Muscle layer of colon (tissue), 2 donors: ENCODE results near the gene SUFU.
"Not testable (repeated sequence)": the region's sequence is repeated elsewhere in the genome, so short reads cannot be mapped to it uniquely, and the experiment has no call there.

Source experiments
- H3K27ac ChIP-seq: one replicate; pipeline ENCODE4 v1.7.0; 2013; ENCODE audit warnings: low read depth, mild to moderate bottlenecking, low read length, moderate library complexity
- H3K27me3 ChIP-seq, 2 donors: one replicate each; pipeline ENCODE4 v1.7.0; 2013; ENCODE audit warnings: low read length in 2 of 2, mild to moderate bottlenecking in 2 of 2; ENCODE audit not compliant: insufficient read depth in 2 of 2, control insufficient read depth in 1 of 2
- H3K36me3 ChIP-seq: one replicate; pipeline ENCODE4 v1.7.0; 2013; ENCODE audit warnings: mild to moderate bottlenecking, low read length; ENCODE audit not compliant: insufficient read depth
- H3K4me1 ChIP-seq: one replicate; pipeline ENCODE4 v1.7.0; 2013; ENCODE audit warnings: mild to moderate bottlenecking, low read length; ENCODE audit not compliant: insufficient read depth
- H3K4me3 ChIP-seq, 2 donors: one replicate each; pipeline ENCODE4 v1.7.0; 2013; ENCODE audit warnings: low read length in 2 of 2, low read depth in 1 of 2, mild to moderate bottlenecking in 1 of 2, moderate library complexity in 1 of 2
- H3K9ac ChIP-seq: one replicate; pipeline ENCODE4 v1.7.0; 2013; ENCODE audit warnings: low read length
- H3K9me3 ChIP-seq: one replicate; pipeline ENCODE4 v1.7.0; 2013; ENCODE audit warnings: mild to moderate bottlenecking, low read length
- donor health status: abdominal sarcoma.
- donor health status: Adenocarcinoma of cecum.

Gene SUFU

GRCh38 chr10:102654566-102654965, 150.8 kb downstream of the SUFU start:
- Histone ChIP-seq H3K4me3 (no peak overlapping the region), H3K27ac (no peak overlapping the region), H3K27me3 (no peaks in the 10 kb centered on the region), H3K9me3 (no peaks in the 10 kb centered on the region), H3K4me1 (peaks cover 28% of the 10 kb centered on the region), H3K36me3 (peaks cover 64% of the 10 kb centered on the region), H3K9ac (no peak overlapping the region)

- Histone ChIP-seq H3K36me3 (peaks cover 64% of the 10 kb centered on the region), H3K9me3 (no peaks in the 10 kb centered on the region), H3K27me3 (no peaks in the 10 kb centered on the region), H3K9ac (no peak overlapping the region), H3K4me1 (peaks cover 24% of the 10 kb centered on the region), H3K4me3 (no peak overlapping the region), H3K27ac (no peak overlapping the region)
These were observed 151.2 kb downstream of the SUFU start for GRCh38 chr10:102654969-102655368.

- Histone ChIP-seq H3K36me3 (peaks cover 63% of the 10 kb centered on the region), H3K9ac (no peak overlapping the region), H3K4me3 (no peak overlapping the region), H3K27me3 (no peaks in the 10 kb centered on the region), H3K4me1 (peaks cover 21% of the 10 kb centered on the region), H3K9me3 (no peaks in the 10 kb centered on the region), H3K27ac (no peak overlapping the region)
These were observed 152.3 kb downstream of the SUFU start for GRCh38 chr10:102656026-102656425.

- Histone ChIP-seq H3K27ac (no peak overlapping the region), H3K9me3 (no peaks in the 10 kb centered on the region), H3K9ac (no peak overlapping the region), H3K36me3 (peaks cover 55% of the 10 kb centered on the region), H3K27me3 (no peaks in the 10 kb centered on the region), H3K4me1 (peaks cover 19% of the 10 kb centered on the region), H3K4me3 (no peak overlapping the region)
These were observed 153.1 kb downstream of the SUFU start for GRCh38 chr10:102656791-102657371.

GRCh38 chr10:102657451-102657850, 153.7 kb downstream of the SUFU start:
- Histone ChIP-seq H3K4me3 (no peak overlapping the region), H3K9ac (no peak overlapping the region), H3K9me3 (no peaks in the 10 kb centered on the region), H3K27me3 (no peaks in the 10 kb centered on the region), H3K4me1 (peaks cover 13% of the 10 kb centered on the region), H3K27ac (no peak overlapping the region), H3K36me3 (peaks cover 53% of the 10 kb centered on the region)

- Histone ChIP-seq H3K9me3 (no peaks in the 10 kb centered on the region), H3K27me3 (no peaks in the 10 kb centered on the region), H3K9ac (no peak overlapping the region), H3K4me3 (no peak overlapping the region), H3K27ac (no peak overlapping the region), H3K36me3 (peaks cover 49% of the 10 kb centered on the region), H3K4me1 (peaks cover 13% of the 10 kb centered on the region)
These were observed 154.4 kb downstream of the SUFU start for GRCh38 chr10:102657984-102658724.

- H3K27ac ChIP-seq = no peak overlapping the region
These were observed 155.0 kb downstream of the SUFU start for GRCh38 chr10:102658802-102659201.

GRCh38 chr10:102660888-102661657, 157.3 kb downstream of the SUFU start:
- Histone ChIP-seq H3K9ac (no peak overlapping the region), H3K4me3 (no peak overlapping the region)

More at GRCh38 chr10:102658802-102659201, 155.0 kb downstream of the SUFU start:
- Histone ChIP-seq H3K27me3 (no peaks in the 10 kb centered on the region), H3K4me3 (no peak overlapping the region), H3K4me1 (peaks cover 13% of the 10 kb centered on the region), H3K9ac (no peak overlapping the region), H3K9me3 (no peaks in the 10 kb centered on the region), H3K36me3 (peaks cover 42% of the 10 kb centered on the region)

GRCh38 chr10:102661658-102662028, 157.9 kb downstream of the SUFU start:
- H3K4me3 ChIP-seq = no peak overlapping the region
- H3K36me3 ChIP-seq = peaks cover 16% of the 10 kb centered on the region
- no peaks in the 10 kb centered on the region for H3K9me3 ChIP-seq
- H3K27ac ChIP-seq = no peak overlapping the region
- H3K4me1 ChIP-seq = peaks cover 13% of the 10 kb centered on the region
- H3K9ac ChIP-seq = no peak overlapping the region
- no peaks in the 10 kb centered on the region for H3K27me3 ChIP-seq

More at GRCh38 chr10:102660888-102661657, 157.3 kb downstream of the SUFU start:
- Histone ChIP-seq H3K27me3 (no peaks in the 10 kb centered on the region), H3K36me3 (peaks cover 22% of the 10 kb centered on the region), H3K4me1 (peaks cover 13% of the 10 kb centered on the region), H3K27ac (no peak overlapping the region), H3K9me3 (no peaks in the 10 kb centered on the region)

- Histone ChIP-seq H3K4me1 (peaks cover 7% of the 10 kb centered on the region), H3K9me3 (no peaks in the 10 kb centered on the region), H3K36me3 (no peaks in the 10 kb centered on the region), H3K27ac (no peak overlapping the region), H3K9ac (no peak overlapping the region), H3K27me3 (no peaks in the 10 kb centered on the region), H3K4me3 (no peak overlapping the region)
These were observed 162.2 kb downstream of the SUFU start for GRCh38 chr10:102665904-102666509.

- H3K9ac ChIP-seq, H3K4me1 ChIP-seq, H3K27me3 ChIP-seq, H3K27ac ChIP-seq, H3K4me3 ChIP-seq, H3K36me3 ChIP-seq, H3K9me3 ChIP-seq: not testable (repeated sequence)
These were observed 163.6 kb downstream of the SUFU start for GRCh38 chr10:102667411-102667810.
